ENCODE results near the gene DNER. TPM values are rescaled to one million over a fixed set of nuclear protein-coding genes. Genes with fewer than 3 reads are reported as not detected.

DNER gene
- total RNA-seq, 2 donors from 2014 or later, result 0.27 to 3.3 TPM

DNA sequence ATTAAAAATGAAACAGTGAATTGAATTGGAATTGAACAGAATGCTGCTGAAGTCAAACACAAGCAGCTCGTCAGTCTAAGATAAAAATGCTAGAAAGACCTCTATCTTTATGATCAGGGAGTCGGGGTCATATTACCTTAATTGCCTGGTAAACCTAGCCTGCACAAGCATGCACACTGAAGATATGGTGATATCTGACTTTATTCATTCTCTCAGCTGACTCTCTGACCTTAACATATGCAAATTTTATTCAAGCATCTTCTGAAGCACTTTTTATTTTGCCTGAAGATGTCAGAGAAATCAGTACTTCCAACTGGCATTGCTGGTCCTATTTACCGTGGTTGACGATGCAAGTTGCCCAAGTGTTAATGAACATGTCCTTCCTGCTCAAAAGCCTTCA lies 56.4 kb downstream of the DNER start:
- Histone ChIP-seq H3K27ac (no peak overlapping the region), H3K4me3 (no peak overlapping the region), H3K36me3 (no peaks in the 10 kb centered on the region), H3K27me3 (replicated peaks; ENCODE audit: insufficient read depth) (no peaks in the 10 kb centered on the region), H3K4me1 (ENCODE audit: control insufficient read depth in 1 of 2, low read depth in 2 of 2) (no peaks in the 10 kb centered on the region), H3K9me3 (no peaks in the 10 kb centered on the region)
- TF ChIP-seq, protein P1, sequence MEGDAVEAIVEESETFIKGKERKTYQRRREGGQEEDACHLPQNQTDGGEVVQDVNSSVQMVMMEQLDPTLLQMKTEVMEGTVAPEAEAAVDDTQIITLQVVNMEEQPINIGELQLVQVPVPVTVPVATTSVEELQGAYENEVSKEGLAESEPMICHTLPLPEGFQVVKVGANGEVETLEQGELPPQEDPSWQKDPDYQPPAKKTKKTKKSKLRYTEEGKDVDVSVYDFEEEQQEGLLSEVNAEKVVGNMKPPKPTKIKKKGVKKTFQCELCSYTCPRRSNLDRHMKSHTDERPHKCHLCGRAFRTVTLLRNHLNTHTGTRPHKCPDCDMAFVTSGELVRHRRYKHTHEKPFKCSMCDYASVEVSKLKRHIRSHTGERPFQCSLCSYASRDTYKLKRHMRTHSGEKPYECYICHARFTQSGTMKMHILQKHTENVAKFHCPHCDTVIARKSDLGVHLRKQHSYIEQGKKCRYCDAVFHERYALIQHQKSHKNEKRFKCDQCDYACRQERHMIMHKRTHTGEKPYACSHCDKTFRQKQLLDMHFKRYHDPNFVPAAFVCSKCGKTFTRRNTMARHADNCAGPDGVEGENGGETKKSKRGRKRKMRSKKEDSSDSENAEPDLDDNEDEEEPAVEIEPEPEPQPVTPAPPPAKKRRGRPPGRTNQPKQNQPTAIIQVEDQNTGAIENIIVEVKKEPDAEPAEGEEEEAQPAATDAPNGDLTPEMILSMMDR (IDR thresholded peaks at IDR 0.05), result no peak
- DNase-seq (ENCODE audit: low spot score) (no peak), ATAC-seq (ENCODE audit: insufficient number of reproducible peaks, low FRiP score, low read depth) (no peak)

DNA sequence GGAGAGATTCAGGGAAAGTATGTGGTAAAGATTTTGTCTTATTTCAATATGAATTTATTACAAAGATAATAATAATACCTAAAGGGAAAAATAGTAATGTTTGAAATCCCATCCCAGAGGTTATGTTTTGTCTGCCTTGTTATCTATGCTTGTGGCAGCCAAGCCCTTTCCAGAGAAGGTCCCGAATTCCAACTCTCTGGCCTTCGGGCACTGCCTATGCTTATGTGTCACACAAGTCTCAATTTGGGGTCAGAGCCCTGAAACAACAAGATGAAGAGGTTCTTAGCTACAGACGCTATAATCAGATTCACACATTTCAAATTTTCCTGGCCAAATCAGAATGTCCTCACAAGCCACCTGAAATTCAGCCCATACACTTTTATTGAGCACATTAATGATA lies 59.9 kb downstream of the DNER start:
- DNase-seq (ENCODE audit: low spot score) (no peak), ATAC-seq (ENCODE audit: insufficient number of reproducible peaks, low FRiP score, low read depth) (no peak)
- Histone ChIP-seq H3K9me3 (no peaks in the 10 kb centered on the region), H3K4me3 (no peak overlapping the region), H3K36me3 (no peaks in the 10 kb centered on the region), H3K27ac (no peak overlapping the region), H3K27me3 (replicated peaks; ENCODE audit: insufficient read depth) (no peaks in the 10 kb centered on the region), H3K4me1 (ENCODE audit: control insufficient read depth in 1 of 2, low read depth in 2 of 2) (no peaks in the 10 kb centered on the region)
- TF ChIP-seq, protein P1 (IDR thresholded peaks at IDR 0.05), result no peak

DNA sequence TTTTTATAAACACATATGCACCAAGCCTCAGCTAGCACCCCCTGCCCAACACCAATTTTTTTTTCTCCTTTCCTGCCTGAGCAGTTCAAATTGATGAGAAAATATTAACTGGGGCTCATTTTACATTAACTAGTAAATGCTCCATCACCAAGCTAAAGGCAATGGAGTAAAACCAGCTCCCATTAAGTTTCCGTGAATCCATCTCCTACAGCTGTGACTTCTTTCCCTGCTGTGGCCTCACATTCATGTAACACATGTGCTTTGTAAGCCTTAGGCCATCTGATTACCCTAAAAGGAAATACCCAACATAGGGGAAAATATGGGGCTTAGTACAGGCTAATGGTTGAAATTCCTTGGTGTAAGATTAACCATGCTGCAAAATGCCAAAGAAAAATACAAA lies 60.8 kb downstream of the DNER start:
- Histone ChIP-seq H3K4me1 (ENCODE audit: control insufficient read depth in 1 of 2, low read depth in 2 of 2) (no peaks in the 10 kb centered on the region), H3K36me3 (no peaks in the 10 kb centered on the region), H3K27ac (no peak overlapping the region), H3K9me3 (no peaks in the 10 kb centered on the region), H3K4me3 (no peak overlapping the region), H3K27me3 (replicated peaks; ENCODE audit: insufficient read depth) (no peaks in the 10 kb centered on the region)
- DNase-seq (ENCODE audit: low spot score), result no peak
- no peak for ATAC-seq (ENCODE audit: insufficient number of reproducible peaks, low FRiP score, low read depth)
- TF ChIP-seq, protein P1 (IDR thresholded peaks at IDR 0.05), result no peak

DNA sequence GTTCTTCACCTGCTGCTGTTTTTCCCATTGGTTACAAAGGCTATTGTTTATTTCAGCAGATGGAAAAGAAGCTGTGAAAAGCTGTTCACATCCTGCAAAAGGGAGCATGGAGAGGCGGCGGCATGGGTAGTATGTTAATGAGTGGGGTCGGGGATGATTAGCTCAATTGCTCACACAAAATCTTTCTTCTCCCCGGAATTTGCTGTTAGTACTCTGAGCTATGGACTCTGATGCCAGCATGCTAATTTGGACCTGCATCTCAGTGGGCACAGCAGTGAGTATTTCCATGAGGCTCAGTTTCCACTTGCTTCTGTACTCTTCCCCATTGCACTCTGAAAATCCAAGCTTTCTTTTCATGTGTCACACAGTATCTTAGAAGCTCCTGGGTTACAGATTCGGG lies 61.6 kb downstream of the DNER start:
- H3K9me3 ChIP-seq, result no peaks in the 10 kb centered on the region
- H3K4me3 ChIP-seq, result no peak overlapping the region
- H3K27me3 ChIP-seq (replicated peaks; ENCODE audit: insufficient read depth), result no peaks in the 10 kb centered on the region
- no peaks in the 10 kb centered on the region for H3K36me3 ChIP-seq
- H3K27ac ChIP-seq, result no peak overlapping the region
- ATAC-seq (ENCODE audit: insufficient number of reproducible peaks, low FRiP score, low read depth) (no peak), DNase-seq (ENCODE audit: low spot score) (no peak)
- TF ChIP-seq, protein P1 (IDR thresholded peaks at IDR 0.05), result no peak
- no peaks in the 10 kb centered on the region for H3K4me1 ChIP-seq (ENCODE audit: control insufficient read depth in 1 of 2, low read depth in 2 of 2)

DNA sequence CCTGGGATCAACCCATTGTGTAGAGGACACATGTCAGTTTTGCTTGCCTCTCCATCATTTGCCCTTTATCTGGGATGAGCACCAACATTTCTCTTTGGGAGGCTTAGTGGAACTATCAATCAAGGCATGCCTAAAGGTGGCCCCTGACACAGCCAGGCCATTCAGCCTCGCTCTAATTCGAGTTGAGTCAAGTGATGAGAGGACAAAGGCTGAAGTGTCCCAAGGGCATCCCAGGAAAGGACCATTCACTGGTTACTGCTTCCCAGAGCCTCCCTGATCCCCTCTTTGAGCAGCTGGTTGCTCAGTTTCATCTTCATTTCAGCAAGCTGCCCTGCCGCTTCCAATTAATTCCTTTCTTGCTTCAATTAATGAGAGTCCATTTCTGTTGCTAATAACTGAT lies 63.5 kb downstream of the DNER start:
- Histone ChIP-seq H3K4me1 (ENCODE audit: control insufficient read depth in 1 of 2, low read depth in 2 of 2) (no peaks in the 10 kb centered on the region), H3K27me3 (replicated peaks; ENCODE audit: insufficient read depth) (no peaks in the 10 kb centered on the region), H3K36me3 (no peaks in the 10 kb centered on the region), H3K4me3 (no peak overlapping the region), H3K9me3 (no peaks in the 10 kb centered on the region), H3K27ac (no peak overlapping the region)
- TF ChIP-seq, protein P1 (IDR thresholded peaks at IDR 0.05), result no peak
- DNase-seq (ENCODE audit: low spot score) (no peak), ATAC-seq (ENCODE audit: insufficient number of reproducible peaks, low FRiP score, low read depth) (no peak)
